HG03520 (cell line): Measurements from ENCODE around the gene OAF.
A peak's percentile ranks its signal among the peaks of the same experiment; 100 is the strongest.
"Not testable (repeated sequence)": the region's sequence is repeated elsewhere in the genome, so short reads cannot be mapped to it uniquely, and the experiment has no call there.

Experiments
- ATAC-seq: cut with Tn5 transposase; IDR thresholded peaks from one replicate; pipeline ENCODE4 v1.9.1; 2021; ENCODE audit warnings: mild to moderate bottlenecking, moderate library complexity; ENCODE audit not compliant: unreplicated experiment

Gene OAF

DNA sequence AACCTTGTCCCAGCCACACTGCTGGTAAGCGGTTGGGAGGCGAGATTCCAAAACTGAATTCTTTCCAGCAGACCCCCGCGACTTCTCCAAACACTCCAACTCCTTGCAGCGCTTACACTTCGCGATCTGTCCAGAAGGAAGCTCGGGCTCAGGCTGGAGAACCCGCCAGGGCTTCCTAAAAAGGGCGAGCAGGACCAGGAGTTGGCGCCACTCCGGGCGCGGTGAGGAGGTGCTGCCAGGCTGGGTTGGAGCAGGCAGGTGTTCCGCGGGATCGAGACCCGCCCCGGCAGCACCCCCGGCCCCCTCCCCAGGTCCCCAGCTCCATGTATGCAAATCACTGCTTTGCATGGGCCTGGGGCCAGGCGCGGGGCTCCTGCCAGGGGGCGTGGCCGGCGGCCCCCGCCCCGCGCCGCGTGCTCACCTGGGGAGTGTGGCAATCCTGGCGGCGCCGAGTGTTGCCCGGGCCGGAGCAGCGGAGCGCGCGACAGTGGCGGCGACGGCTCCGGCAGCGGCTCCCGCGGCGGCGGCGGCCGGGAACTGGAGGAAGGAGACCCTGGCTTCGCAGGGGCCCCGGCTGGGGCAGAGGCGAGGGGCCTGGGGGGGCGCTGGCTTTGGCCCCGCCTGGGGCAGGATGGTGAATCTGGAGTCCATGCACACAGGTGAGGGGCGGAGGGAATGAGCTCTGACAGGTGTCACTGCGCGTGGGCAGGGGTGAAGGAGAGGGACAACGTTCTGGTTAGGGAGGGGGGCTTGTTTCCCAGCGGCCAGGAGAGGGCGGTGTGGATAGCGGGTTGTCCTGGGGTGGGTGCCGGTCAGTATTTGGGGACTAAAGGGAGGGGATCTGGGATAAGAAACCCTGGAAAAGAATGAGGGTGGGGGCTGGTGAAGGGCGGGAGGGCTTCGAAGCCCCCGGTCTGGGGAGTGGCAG, 29.1 kb downstream of the OAF start, which contains the start of gene POU2F3:
TSS of gene POU2F3 (plus strand) at position 428 of the 928 bp plus-strand sequence. CDS start at position 632, 204 bp downstream.
- ATAC-seq = no peak

DNA sequence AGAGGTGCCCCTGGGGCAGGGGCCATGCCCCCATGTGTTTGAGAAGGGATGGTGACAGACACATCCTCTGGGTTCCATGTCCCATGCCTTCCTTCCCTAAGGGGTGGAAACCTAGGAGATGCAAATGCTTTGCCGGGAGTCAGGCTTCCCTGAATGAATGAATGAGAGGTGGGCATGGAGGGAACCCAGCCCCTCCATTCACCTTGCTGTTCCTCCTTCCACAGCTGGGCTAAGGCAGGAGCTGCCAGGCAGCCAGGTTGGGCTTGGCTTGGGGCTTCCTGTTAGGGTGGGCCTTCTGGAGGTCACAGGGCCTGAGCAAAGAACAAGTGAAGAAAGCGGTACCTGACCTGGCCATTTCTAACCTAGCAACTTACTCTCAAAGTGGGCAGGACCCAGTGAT, 30.0 kb downstream of the OAF start:
- no peak for ATAC-seq

DNA sequence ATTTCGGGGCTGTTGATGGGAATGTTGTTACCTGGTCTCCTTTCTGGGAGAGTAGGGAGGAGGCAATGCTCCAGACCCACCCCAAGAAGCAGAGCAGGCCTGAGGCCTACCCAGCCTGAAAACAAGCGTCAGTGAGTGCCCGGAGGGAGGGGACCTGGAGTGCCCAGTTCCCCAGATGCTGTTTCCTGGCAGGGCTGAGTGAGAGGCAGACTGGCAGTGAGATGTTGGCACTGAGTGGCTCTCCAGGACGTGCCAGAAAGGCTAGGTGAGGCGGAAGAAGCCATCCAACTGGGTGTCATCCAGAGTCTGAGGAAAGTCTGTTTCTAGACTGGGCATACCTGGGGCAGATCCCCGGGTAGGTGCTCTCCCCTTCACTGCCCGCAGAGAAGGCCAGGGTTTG, 30.4 kb downstream of the OAF start:
- no peak for ATAC-seq

DNA sequence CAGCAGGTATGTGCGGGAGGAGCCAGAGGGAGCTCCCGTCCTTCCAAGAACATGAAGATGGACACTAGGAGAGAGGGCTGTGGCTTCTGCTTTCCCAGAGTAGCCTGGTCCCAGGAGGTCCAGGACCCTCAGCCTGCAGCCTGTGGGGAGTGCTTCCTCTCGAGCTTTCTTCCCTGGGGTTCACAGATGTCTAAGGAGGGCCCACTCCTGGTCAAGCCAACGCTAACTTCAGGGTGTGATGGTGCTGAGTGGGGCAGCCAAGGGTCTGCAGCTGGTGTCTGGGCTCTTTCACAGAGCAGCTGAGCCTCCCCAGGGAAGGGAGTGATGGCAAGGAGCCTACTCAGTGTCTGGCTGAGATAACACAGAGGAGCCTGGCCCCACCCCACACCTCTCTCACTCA, 32.4 kb downstream of the OAF start:
- ATAC-seq = no peak

DNA sequence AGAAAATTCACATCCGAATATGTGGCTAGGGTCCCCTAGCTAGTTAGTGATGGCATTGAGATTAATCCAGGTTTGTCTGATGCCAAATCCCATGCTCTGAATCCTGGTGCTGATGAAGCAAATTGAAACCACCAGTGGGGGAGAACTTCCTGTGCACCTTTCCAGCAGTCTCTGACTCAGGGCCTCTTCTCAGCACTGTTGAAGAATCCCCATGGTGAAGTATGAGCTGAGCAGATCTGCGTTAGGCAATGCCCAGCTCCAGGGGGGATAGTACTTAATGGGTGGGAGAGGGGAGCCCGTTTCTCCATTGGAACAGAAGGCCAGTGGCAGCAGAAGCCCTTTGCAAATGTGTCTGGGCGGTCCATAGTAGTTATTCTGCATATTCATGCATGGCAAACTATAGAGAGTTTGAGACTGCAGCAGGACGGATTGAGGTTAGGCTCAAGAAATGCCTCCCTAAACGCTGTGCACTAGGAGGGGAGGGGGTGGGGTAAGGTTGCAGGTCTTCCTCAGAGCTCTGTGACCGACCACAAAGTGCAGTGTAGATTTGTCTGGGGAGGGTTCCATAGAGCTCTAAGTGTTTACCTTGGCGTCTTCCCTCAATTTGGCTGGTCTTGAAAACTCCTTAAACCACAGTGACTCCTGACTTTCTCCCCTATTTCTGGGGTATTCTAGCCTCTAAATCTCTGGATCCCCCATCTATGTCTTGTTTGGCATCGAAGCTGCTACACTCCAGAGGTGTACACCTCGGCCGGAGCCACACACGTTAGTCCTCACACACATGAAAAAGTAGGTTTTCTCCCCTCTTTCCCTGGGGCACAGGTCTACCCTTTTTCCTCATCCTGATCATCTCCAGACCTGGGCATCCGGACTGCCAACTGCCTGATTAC, 33.9 kb downstream of the OAF start:
- ATAC-seq = no peak

DNA sequence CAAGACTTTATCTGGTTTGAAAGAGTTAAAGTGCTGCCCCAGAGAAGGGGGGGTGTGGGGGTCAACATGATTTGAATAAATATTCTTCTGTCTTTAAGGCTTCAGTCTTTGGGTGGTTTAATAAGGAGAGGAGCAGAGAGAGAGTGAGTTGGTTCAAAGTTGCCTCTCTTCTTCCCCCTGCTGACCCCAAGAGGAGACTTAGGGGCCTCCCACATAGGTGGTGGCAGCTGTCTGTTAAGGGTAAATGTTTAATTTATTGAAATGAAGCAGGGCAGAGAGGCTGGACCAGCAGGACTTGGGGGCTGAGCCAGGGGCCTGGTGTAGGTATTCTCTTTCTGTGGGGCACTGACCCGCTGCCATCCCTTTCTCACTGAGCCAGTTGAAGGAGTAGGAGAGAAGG, 34.6 kb downstream of the OAF start:
- ATAC-seq = no peak

DNA sequence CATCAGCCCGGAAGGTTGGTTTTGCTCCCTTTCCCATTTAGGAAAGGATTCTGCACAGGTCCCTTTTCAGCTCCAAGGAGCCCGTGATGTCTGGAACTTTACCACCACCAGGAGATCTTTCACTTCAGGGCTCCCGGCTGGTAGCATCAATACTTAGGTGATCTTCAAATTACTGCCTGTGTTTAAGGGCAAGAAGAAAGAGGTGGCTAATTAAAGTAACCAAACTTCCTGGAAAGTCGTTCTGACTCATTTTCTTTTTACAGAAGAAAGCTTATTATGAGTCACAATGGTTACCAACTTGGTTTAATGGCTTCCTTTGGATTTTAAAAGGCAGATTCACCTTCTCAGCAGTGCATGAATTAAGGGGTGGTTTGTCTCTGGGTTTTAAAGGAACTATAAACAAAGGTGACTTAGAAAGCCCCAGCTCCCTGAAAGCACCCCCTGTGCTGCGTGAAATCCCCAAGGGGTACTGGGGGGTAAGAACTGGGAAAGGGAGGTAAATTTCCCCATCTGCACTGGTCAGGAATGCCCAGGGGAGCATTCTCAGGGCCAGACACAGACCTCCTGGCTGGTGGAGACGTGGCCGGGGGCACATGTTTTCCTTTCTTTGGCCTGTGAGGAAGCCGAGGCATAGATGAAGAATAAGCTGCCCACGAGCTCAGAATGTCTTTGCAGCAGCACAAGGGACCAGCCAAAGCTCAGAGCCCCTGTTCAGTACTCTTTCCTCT, 37.9 kb downstream of the OAF start:
- peak; percentile 64 for ATAC-seq

DNA sequence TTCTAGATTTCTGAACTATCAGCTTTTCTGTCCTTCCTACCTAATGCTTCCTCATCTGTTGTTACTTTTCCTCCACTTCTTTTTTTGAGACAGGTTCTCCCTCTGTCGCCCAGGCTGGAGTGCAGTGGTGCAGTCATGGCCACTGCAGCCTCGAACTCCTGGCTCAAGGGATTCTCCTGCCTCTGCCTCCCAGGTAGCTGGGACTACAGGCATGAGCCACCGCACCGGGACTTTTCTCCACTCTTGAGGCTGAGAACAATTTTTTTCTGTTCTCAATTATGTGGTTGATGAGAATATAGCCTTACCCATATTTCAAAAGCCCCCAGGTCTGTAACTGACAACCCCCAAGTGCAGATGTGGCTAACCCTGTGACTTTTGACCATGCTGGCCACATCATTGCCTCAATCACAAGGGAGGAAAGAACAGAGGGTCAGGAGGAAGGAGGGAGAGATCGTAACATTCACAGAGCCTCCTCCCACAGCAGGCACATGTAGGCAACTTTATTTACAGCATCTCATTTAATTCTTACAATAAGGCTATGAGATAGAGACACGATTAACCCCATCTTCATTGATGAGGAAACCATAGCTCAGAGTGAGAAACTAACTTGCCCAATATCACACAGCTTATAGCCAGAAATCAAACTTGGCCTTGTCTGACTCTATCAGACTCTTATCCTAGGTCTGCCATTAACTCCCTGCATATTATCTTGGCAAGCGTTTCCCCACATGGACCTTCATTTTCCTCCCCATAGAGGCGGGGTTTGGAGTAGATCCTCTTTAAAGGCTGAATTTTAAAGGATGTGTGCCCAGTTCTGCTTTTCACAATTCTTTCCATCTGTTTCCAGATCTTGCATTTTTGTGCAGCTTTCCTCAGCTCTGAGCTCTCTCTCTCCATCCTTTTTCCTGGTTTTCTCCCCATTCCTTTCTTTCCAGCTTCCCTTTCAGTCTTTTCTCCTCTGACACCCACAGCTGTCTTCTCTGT, 38.7 kb downstream of the OAF start:
- no peak for ATAC-seq

DNA sequence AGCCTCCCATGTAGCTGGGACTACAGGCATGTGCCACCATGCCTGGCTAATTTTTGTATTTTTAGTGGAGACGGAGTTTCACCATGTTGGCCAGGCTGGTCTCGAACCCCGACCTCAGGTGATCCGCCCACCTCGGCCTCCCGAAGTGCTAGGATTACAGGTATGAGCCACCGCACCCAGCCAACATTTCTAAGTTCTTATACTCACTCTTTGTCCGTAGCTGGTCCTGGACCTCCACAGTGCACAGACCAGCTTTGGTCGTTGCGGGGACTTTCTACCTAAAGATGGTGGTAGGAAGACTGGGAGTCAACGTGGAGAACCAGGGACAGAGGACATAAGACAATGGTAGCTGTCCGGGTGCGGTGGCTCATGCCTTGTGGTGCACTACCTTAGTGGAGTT, 42.5 kb downstream of the OAF start:
- not testable (repeated sequence) for ATAC-seq

DNA sequence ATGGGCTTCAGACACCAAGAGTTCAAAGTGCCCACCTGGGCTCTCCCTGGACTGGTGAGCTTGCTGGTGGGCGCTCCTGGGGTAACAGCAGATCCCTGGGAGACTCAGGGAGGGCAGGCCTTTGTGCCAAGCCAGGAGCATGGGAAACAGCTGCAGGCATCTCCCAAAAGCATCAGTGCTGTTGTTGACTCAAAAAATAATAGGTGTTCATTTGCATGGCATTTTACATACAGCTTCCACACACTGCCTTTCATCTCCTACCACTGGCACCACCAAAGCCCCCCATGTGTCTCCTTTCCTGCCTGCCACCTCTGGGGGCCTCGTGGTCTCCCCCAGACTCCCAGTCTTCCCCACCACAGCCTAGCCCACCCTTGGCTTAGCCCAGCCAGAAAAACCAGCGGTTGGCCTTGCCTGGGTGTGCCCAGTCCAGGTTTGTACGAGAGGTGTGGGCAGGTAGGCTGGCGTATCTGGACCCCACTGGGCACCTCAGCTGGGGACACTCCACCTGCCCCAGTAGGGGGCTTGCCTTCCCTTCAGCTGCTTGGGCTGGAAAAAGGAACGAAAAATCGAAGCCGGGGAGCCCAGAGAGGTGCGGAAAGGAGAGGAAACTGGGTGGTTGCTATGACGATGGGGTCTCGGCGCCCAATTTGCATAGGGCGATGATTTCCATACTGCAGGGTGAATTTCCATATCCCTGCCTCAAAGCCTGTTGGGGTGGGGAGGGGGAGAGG, 44.1 kb downstream of the OAF start:
- ATAC-seq = no peak

DNA sequence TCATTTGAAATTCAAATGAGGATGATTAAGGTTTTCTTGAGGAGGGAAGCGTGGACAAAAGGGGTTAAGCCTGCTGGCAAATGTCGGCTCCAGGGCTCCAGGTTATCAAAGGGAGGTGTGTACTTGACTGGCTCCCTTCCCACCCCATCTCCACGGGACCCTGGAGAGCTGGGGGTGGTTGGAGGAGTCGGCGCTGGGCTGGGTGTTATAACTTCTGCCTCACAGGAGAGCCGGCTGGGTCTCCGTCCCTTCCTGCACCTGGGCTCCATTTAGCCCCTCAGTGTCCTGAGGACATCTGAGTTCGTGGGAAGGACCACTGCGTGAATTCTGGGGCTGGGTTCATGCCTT, 44.7 kb downstream of the OAF start:
- ATAC-seq = no peak

DNA sequence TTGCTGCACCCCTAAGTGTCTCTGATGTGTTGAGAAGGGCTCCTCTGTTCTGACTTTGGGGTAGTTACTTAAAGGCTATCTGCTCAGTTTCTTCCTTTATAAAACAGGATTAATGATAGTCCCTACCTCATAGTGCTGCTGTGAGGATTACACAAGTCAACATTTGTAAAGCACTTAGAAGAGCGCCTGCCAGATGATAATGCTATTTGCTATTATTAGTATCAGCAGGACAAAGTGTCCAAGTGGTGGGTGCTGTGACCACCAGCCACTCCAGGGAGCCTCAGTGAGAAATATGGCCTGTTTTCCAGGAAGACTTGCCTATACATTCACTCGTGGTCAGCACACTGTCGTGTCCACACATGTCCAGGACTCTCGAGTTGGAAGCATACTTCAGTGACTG, 45.3 kb downstream of the OAF start:
- ATAC-seq = no peak

DNA sequence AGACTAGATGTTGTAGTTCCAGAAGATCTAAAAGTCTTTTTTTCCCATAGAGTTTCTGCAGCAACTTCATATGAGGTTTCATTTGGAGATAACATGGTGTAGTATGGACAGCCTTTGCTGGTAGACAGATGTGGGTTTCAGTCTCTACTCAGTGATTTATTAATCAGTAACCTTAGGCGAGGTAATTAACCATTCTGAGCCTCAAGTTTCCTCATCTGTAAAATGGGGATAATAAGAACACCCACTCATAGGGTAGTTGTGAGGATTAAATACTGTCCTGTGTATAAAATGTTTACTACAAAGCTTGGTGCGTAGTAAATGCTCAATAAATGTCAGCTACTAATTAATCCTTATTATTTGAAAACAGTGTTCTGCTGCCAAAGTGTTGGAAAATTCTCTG, 45.9 kb downstream of the OAF start:
- no peak for ATAC-seq

DNA sequence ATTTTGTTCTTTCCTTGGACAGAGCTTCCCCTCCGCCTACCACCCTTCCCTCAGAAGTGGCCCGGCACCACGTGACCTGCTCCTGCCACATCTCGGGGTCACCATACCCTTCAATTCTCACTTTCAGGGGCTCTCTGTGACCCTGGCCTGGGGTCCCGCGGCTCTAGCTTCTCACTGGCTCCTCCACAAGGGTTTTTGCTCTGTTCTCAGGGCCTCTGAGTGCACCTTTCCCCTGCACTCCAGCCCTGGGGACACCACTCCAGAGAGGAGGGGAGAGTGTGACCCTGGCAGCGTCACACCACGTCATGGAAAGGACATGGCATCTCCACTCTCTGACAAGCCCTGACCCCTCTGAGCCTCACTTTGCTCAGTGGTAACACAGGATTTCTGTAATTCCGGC, 46.5 kb downstream of the OAF start:
- no peak for ATAC-seq

DNA sequence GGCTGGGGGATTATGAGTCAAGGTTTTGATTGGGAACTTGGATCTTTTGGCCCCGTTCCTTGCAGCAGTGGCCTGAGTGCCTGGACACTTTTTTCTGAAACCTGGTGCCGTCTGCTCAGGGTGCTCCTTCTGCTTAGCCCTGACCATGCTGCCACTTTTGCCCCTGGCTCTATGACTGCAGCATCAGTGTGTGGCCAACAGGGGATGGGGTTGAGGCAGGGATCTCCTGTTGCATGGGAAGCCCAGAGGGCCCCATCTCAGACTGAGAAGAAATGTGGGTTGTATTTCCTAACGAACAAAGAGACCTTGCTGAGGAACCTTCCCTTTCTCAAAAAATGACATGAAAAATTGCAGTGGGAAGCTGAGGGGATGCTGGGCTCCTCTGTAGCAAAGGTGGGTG, 47.8 kb downstream of the OAF start:
- no peak for ATAC-seq

DNA sequence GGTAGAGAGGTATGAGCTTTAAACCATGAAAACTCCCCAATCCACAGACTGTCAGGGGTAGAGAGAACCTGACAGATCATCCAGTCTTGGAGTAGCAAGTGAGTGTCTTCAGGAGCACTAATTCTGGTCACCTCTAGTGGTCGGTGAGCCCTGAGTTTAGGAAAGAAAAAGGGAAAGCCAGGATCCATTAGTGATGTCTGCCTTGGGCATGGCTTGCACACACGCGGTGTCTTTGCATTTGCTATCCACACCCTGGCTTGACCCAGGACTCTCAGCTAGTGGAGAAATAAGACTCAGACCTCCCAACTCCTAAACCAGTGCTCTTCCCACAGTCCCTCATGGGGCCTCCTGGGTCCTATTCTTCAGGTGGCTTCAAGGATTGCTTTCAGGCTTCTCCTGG, 48.4 kb downstream of the OAF start:
- ATAC-seq = no peak

DNA sequence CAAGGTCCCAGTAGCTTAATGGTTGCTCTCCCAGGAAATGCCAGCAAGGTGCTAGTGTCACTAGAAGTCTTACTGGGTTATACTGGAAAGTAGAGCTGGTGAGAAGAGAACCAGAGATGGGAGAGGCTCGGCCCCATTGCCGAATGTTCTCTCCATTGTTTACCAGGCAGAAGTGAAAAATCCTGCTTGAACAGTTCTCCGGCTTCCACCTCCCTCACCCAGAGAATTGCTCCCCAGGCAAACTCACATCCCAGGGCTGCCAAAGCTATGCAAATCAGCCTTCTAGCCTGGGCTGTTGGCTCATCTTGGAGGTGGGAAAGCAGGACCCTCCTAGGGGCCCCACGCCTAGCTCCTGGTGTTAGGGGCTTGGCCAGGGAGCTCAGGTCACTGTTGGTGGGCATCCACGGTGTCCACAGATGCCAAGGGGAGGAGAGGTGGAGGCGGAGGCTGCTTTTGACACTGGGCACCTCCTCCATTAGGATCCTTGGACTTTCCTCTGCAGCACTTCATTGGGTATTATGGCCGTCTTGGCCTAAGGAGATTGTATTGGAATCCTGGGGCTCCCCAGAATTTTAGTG, 49.2 kb downstream of the OAF start:
- no peak for ATAC-seq

DNA sequence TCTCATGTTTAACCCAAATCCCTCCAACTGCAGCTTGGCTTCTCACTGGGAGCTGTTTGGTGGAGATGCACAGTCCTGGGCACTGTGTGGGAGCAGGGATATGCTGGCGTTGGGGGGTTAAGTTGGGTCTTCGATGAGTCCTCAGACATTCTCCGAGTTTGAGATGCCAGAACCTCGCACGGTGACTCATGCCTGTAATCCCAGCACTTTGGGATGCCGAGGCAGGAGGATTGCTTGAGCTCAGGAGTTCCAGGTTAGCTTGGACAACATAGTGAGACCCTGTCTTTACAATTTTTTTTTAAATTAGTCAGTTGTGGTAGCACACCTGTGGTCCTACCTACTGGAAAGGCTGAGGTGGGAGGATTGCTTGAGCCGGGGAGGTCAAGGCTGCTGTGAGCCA, 49.8 kb downstream of the OAF start:
- no peak for ATAC-seq

DNA sequence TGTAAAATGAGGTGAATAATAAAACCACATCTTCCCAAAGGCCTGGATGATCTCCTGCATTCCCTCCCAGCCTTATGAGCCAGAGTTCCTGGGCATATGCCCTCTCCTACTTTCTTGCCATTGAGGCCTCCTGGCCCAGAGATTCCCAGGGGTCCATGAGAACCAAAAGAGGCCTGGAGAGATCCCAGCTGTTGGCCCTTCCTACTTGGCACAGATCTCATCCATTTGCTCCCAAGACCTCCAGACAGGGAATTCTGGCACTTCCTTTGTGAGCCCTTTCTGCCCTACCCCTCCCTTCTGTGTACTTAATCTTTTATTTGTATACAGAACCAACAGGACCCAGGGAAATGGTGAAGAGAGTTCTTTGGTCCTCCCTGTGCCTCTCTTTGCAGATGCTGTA, 50.5 kb downstream of the OAF start:
- no peak for ATAC-seq
